ENCODE data around the gene TOR3A.

Gene TOR3A

GRCh38 chr1:179077396-179077795, 4.5 kb upstream of the TOR3A start:
- DNase-seq, result no peak

DNA sequence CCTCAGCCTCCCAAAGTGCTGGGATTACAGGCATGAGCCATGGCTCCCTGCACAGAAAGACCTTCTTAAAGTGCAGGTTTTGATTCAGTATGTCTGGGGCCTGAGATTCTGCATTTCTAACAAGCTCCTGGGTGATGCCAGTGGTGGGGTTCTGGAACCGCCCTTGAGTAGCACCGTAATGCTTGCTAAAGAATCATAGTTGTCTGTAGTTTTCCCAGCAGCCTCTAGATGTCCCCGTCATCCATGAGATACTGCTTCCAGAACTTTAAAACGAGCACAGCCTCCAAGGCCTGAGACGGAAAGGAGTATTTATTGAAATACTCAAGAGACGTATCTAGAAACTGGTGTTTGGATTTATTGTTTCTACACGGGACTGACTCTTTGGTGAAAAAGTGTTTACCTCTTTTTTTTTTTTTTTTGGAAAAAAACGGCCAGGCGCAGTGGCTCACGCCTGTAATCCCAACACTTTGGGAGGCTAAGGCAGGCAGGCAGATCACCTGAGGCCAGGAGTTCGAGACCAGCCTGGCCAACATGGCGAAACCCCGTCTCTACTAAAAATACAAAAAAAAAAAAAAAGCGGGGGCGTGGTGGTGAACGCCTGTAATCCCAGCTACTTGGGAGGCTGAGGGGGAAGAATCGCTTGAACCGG, 2.6 kb upstream of the TOR3A start:
- DNase-seq, result peak; percentile 16

- no peak for DNase-seq
These were observed 794 bp upstream of the TOR3A start for GRCh38 chr1:179080866-179081686.

- no peak for DNase-seq
These were observed 596 bp downstream of the TOR3A start for GRCh38 chr1:179082333-179082998.

- DNase-seq, result no peak
These were observed 1.1 kb downstream of the TOR3A start for GRCh38 chr1:179082999-179083335.

GRCh38 chr1:179083533-179083932, 1.7 kb downstream of the TOR3A start:
- DNase-seq, result no peak

DNA sequence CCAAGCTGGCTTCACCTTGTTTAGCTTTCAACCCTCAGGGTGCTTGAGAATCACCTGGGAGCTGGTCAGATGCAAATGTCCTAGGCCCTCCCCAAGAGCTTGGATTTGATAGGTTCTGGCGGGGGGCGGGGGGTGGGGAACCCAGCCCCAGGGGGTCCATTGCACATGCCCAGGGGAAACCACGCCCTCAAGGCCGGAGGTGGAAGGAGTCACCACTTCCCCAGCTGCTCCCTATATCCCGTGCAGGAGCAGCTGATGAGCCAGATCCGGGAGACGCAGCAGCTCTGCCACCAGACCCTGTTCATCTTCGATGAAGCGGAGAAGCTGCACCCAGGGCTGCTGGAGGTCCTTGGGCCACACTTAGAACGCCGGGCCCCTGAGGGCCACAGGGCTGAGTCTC, 5.8 kb downstream of the TOR3A start:
- DNase-seq, result no peak

- DNase-seq, result no peak
These were observed 8.1 kb downstream of the TOR3A start for GRCh38 chr1:179089827-179090482.

DNA sequence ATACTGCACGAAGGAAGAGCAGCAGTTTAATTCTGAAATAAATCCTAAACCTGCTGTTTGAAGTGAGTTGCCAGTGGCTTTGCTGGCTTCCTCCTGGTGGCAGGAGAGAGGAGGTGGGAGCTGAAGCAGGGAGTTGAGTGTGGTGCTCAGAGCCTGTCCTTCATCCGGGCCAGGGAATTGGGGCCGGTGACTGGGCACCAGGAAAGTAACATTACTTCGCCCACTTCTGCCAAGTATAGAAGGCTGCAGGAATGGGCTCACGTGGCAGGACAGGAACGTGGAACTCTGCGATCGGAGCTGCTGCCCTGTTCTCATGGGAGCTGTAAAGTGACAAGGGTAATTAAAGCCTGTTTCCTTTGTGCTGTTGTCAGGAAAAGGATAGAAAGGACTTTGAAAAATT, 8.7 kb downstream of the TOR3A start:
- no peak for DNase-seq

GRCh38 chr1:179090923-179091322, 9.1 kb downstream of the TOR3A start:
- DNase-seq, result no peak

- DNase-seq, result no peak
These were observed 9.9 kb downstream of the TOR3A start for GRCh38 chr1:179091691-179092165.

- DNase-seq, result no peak
These were observed 11.1 kb downstream of the TOR3A start for GRCh38 chr1:179092896-179093461.

- no peak for DNase-seq
These were observed 12.9 kb downstream of the TOR3A start for GRCh38 chr1:179094818-179095217.

- no peak for DNase-seq
These were observed 13.5 kb downstream of the TOR3A start for GRCh38 chr1:179095377-179095776.

GRCh38 chr1:179095924-179096323, 14.1 kb downstream of the TOR3A start:
- no peak for DNase-seq

GRCh38 chr1:179099891-179100290, 18.0 kb downstream of the TOR3A start:
- DNase-seq, result no peak

GRCh38 chr1:179101566-179101965, 19.7 kb downstream of the TOR3A start:
- DNase-seq, result no peak

DNA sequence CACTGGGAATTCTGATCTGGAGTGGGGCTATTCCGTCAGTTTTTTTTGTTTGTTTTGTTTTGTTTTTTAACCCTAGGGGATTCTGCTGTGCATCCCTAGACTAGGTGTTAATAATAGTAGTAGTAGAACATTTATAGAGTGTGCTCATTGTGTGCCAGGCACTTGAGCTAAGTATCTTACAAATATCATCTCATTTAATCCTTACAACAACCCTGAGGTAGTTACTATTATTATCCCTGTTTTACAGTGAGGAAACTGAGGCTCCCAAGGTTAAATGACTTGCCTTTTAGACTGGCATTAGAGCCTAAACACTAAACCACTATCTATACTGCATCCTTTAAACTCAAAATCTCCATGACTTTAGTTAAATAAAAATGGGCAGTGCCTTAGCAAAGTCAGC, 22.1 kb downstream of the TOR3A start:
- no peak for DNase-seq

DNA sequence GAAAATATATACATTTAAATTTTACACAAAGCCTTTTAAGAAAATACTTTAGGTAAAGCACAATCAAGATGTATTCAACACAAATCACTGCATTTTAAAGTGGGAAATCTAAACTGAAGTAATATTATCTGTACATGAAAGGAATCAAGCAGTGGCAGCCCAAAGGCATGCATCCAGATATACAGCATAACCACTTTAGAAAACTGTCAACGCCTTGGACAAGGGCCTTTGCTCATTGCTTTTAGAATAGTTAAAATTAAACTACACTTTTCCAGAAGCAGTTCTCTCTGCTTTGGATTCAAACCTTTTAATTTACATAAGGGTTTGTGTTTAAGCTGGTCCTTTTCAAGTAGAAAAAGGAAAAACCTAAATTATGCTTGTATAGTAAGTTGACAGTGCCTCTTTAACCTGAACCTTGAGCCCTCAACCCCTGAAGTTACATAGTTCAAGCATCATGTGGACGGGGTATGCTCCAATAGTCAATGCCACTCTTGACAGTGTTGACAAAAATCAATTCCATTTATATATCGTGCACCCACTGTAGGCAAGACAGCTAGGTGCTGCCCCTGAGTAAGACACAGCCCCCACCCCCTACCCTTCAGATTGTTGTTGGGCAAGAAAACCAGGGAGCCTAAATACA, 22.9 kb downstream of the TOR3A start:
- DNase-seq, result no peak

DNA sequence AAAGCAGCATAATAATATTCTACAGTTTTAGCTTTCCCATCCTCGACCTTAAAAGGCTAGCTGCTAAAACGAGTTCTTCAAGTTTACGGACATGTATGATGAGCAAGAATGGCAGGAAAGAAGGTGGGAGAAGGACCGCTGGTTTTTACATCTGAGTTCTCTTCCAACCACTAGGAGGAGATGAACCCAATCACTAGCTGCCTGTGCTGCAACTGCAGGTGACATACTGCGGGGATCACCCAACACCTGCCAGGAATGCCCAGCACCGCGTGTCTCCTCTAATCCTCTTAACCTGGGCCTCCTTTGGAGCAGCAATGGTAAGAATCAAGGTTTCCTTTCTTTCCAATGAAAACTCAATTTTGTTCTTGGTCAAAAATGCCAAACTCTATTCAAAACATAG, 23.5 kb downstream of the TOR3A start:
- no peak for DNase-seq

- no peak for DNase-seq
These were observed 26.1 kb downstream of the TOR3A start for GRCh38 chr1:179107706-179108629.

Measured in NCI-H1436 treated with DMSO at 0.1 percent for 48 hours (cell line).